Esophagus squamous epithelium (tissue), 5 donors: Measurements from ENCODE around the gene NPPA. TPM values are rescaled to one million over a fixed set of nuclear protein-coding genes. Genes with fewer than 3 reads are reported as not detected.
A peak's percentile ranks its signal among the peaks of the same experiment; 100 is the strongest.

Source experiments
- DNase-seq: peaks from one replicate; lab custom pipeline; 2025; lab: John Stamatoyannopoulos, UW
- H3K27ac ChIP-seq, 4 donors: fragments of 200-600 bp; sonication (generic); one replicate each; pipeline ENCODE4 v1.5.1; 2016 to 2019; ENCODE audit warnings: mild to moderate bottlenecking in 1 of 4
- H3K27me3 ChIP-seq, 4 donors: fragments of 200-600 bp; sonication (generic); 1 replicate in 3 of 4; 2 replicates in 1 of 4; pipeline versions ENCODE4 v1.5.1 to v1.6.0; 2017 to 2021; ENCODE audit warnings: antibody characterized with exemption in 1 of 4
- H3K36me3 ChIP-seq, 3 donors: fragments of 200-600 bp; sonication (generic); one replicate each; pipeline ENCODE4 v1.5.1; 2016 to 2019
- H3K4me1 ChIP-seq, 3 donors: fragments of 200-600 bp; sonication (generic); one replicate each; pipeline ENCODE4 v1.5.1; 2017 to 2019
- H3K4me3 ChIP-seq, 4 donors: fragments of 200-600 bp; sonication (generic); 1 replicate in 3 of 4; 2 replicates in 1 of 4; pipeline ENCODE4 v1.5.1; 2016 to 2019; ENCODE audit warnings: mild to moderate bottlenecking in 2 of 4, moderate library complexity in 1 of 4
- H3K9me3 ChIP-seq, 3 donors: fragments of 200-600 bp; sonication (generic); one replicate each; pipeline ENCODE4 v1.5.1; 2016 to 2019
- POLR2A ChIP-seq, 4 donors: fragments of 450-650 bp; IDR thresholded peaks; one replicate each; pipeline ENCODE4 v1.6.1; 2017; ENCODE audit warnings: antibody characterized with exemption in 4 of 4, mild to moderate bottlenecking in 4 of 4, moderate library complexity in 3 of 4
- WGBS, 2 donors: methylation state at CpG; one replicate each; pipeline ENCODE4 v1.1.5; 2018; 5-methylcytosine and 5-hydroxymethylcytosine counted together
- intact Hi-C: fragments of 100-400 bp; cut with DNase I; formaldehyde crosslinking; loops from one replicate; pipeline ENCODE4 v1.15.0; 2022
- total RNA-seq, 4 donors: library from RNA; depleted of rRNA; stranded (reverse); fragments of >200 nt; gene quantifications; one replicate each; pipeline ENCODE4 v1.1.0, GENCODE V29; 2016
- TF ChIP-seq, protein P1 (sequence below), 6 experiments: fragments of 450-650 bp in 4 of 6; fragments of 200-600 bp in 2 of 6; sonication (generic) in 2 of 6; IDR thresholded peaks; one replicate each; pipeline ENCODE4 v1.5.1; 2016 to 2019; ENCODE audit warnings: antibody characterized with exemption in 6 of 6, mild to moderate bottlenecking in 4 of 6, moderate library complexity in 4 of 6
- donor health status: DM: yes; HTN: yes; CAD: no.

NPPA gene
- total RNA-seq, 4 donors from 2014 or later, result not detected

DNA sequence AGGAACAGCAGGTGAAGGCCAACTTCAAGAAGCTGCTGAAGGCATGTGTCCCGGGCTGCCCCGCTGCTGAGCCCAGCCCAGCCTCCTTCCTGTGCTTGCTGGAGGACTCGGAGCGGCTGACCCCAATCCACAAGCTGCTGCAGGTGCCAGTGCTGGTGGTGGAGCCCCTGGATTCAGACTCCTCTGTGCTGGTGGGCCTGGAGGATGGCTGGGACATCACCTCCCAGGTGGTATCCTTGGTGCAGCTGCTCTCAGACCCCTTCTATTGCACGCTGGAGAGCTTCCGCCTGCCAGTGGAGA is 31.3 kb upstream of the NPPA start:
- DNase-seq, result no peak
- Histone ChIP-seq H3K27ac (no peak overlapping the region), H3K36me3 (no peaks in the 10 kb centered on the region), H3K27me3 (peaks cover 0 to 77% (median 0%) of the 10 kb centered on the region in 4 donors), H3K9me3 (no peaks in the 10 kb centered on the region), H3K4me1 (peaks cover 0 to 12% (median 0%) of the 10 kb centered on the region in 3 donors), H3K4me3 (no peak overlapping the region)
- TF ChIP-seq POLR2A (IDR thresholded peaks at IDR 0.05), result no peak
- TF ChIP-seq, protein P1, sequence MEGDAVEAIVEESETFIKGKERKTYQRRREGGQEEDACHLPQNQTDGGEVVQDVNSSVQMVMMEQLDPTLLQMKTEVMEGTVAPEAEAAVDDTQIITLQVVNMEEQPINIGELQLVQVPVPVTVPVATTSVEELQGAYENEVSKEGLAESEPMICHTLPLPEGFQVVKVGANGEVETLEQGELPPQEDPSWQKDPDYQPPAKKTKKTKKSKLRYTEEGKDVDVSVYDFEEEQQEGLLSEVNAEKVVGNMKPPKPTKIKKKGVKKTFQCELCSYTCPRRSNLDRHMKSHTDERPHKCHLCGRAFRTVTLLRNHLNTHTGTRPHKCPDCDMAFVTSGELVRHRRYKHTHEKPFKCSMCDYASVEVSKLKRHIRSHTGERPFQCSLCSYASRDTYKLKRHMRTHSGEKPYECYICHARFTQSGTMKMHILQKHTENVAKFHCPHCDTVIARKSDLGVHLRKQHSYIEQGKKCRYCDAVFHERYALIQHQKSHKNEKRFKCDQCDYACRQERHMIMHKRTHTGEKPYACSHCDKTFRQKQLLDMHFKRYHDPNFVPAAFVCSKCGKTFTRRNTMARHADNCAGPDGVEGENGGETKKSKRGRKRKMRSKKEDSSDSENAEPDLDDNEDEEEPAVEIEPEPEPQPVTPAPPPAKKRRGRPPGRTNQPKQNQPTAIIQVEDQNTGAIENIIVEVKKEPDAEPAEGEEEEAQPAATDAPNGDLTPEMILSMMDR (IDR thresholded peaks at IDR 0.05), result no peak
- 80% methylated on average over 1 of the region's 6 CpGs; no CpG with 5 or more reads in 1 of the 2 donors for WGBS, 2 donors
- intact Hi-C loops, result no loop called here

DNA sequence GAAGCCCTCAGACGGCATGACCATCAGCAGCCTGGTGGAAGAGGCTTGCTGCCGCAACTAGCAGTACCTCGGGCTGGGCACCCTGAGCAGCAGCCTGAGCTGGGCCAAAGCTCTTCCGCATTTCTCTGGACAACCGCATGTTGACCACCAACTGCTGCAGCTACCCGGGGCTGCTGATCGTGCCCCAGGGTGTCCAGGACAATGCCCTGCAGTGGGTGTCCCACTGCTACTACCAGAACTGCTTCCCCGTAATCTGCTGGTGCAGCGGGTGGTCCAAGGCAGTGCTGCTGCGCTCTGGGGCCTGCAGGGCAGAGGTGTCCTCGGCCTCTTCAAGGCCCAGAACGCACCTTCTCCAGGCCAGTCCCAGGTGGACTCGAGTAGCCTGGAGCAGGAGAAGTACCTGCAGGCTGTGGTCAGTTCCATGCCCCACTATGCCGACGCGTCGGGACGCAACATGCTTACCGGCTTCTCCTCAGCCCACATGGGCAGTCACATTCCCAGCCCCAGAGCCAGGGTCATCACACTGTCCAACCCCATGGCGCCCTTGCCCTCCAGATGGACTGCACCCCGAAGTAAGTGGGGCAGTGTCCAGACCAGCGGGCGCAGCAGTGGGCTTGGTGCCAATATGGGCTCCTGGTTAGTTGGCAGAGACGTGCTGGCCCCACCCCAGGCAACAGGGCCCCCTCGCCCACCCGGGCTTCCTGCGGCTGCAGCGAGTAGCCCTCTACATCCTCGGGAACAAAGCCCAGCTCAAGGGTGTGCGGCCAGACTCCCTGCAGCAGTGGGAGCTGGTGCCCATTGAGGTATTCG is 30.7 kb upstream of the NPPA start:
- Histone ChIP-seq H3K9me3 (no peaks in the 10 kb centered on the region), H3K27ac (no peak overlapping the region), H3K27me3 (peaks cover 0 to 81% (median 0%) of the 10 kb centered on the region in 4 donors), H3K4me1 (peaks cover 0 to 12% (median 0%) of the 10 kb centered on the region in 3 donors), H3K4me3 (no peak overlapping the region), H3K36me3 (no peaks in the 10 kb centered on the region)
- 74 to 90% methylated on average over 8 to 12 of the region's 31 CpGs for WGBS, 2 donors
- no peak for DNase-seq
- intact Hi-C loops, result no loop called here
- TF ChIP-seq POLR2A (IDR thresholded peaks at IDR 0.05), result no peak
- TF ChIP-seq, protein P1 (IDR thresholded peaks at IDR 0.05), result no peak

DNA sequence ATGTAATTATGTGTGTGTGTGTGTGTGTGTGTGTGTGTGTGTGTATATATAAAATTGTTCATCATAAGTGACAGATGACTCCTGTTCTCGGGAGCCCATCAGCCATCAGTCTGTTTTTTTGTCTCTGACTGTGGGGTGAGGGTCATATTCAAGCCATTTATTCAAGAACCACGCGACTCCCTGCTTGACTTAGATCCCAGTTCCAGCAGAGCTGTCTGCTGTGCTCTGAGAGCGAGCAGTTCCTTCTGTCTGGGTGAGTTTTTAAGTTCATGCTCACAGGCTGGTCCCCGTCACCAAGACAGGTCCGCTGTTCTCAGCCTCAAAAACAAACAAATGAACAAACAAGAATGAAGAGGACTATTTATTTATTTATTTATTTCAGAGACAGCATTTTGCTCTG is 29.5 kb upstream of the NPPA start:
- intact Hi-C loops, result no loop called here
- TF ChIP-seq, protein P1 (IDR thresholded peaks at IDR 0.05), result no peak
- TF ChIP-seq POLR2A (IDR thresholded peaks at IDR 0.05), result no peak
- WGBS, 2 donors, result 50 to 65% methylated on average over 3 to 5 of the region's 6 CpGs
- Histone ChIP-seq H3K4me3 (no peak overlapping the region), H3K4me1 (peaks cover 0 to 12% (median 0%) of the 10 kb centered on the region in 3 donors), H3K36me3 (no peaks in the 10 kb centered on the region), H3K9me3 (no peaks in the 10 kb centered on the region), H3K27ac (no peak overlapping the region), H3K27me3 (peaks cover 0 to 71% (median 0%) of the 10 kb centered on the region in 4 donors)
- DNase-seq, result no peak

DNA sequence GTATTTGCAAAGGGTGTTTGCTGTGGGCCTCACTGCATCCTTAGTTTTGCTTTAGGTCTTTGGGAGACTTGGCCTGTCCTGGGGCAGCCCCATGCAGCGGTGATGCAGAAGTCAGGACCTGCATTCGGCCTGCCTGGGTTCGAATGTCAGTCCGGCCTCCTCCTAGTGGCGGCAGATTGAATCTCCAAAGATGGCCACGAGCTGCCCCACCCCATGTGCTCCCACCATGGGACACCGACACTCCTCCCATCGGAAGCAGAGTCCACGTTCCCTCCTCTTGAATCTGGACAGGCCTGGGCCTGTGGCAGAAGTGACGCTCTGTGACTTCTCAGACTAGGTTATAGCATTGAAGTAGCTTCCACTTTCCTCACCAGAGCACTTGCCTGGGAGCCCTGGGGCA is 27.5 kb upstream of the NPPA start:
- Histone ChIP-seq H3K4me1 (peaks cover 0 to 4% (median 0%) of the 10 kb centered on the region in 3 donors), H3K4me3 (no peak overlapping the region), H3K9me3 (no peaks in the 10 kb centered on the region), H3K27me3 (peaks cover 0 to 81% (median 0%) of the 10 kb centered on the region in 4 donors), H3K27ac (peak overlapping the region in 2 of 4 donors; percentile 21 to 36), H3K36me3 (no peaks in the 10 kb centered on the region)
- no peak for DNase-seq
- intact Hi-C loops, result no loop called here
- WGBS, 2 donors, result 66% methylated on average over 8 of the region's 10 CpGs; no CpG with 5 or more reads in 1 of the 2 donors
- no peak for TF ChIP-seq POLR2A (IDR thresholded peaks at IDR 0.05)
- TF ChIP-seq, protein P1 (IDR thresholded peaks at IDR 0.05), result no peak

DNA sequence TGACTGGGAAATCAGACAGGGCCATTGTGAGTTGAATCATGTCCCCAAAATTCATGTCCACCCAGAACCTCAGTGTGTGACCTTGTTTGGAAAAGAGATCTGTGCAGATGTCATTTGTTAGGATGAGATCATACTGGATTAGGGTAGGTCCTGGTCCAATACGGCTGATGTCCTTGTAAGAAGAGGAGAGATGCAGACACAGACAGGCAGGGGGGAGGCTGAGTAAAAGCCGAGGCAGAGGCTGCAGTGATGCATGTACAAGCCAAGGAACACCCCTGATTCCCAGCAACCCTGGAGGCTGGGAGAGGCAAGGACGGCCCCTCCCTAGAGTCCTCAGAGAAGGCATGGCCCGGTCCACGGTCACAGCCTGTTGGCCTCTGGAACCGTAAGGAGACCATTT is 27.0 kb upstream of the NPPA start:
- WGBS, 2 donors, result 61 to 64% methylated on average over 5 to 6 of the region's 6 CpGs
- peaks cover 0 to 2% (median 0%) of the 10 kb centered on the region in 3 donors for H3K4me1 ChIP-seq
- intact Hi-C loops, result no loop called here
- no peak overlapping the region for H3K4me3 ChIP-seq
- TF ChIP-seq, protein P1 (IDR thresholded peaks at IDR 0.05), result no peak
- TF ChIP-seq POLR2A (IDR thresholded peaks at IDR 0.05), result no peak
- peak overlapping the region in 2 of 4 donors; percentile 21 to 36 for H3K27ac ChIP-seq
- H3K27me3 ChIP-seq, result peaks cover 0 to 81% (median 0%) of the 10 kb centered on the region in 4 donors
- H3K9me3 ChIP-seq, result no peaks in the 10 kb centered on the region
- H3K36me3 ChIP-seq, result no peaks in the 10 kb centered on the region
- no peak for DNase-seq
